Measurements from ENCODE around the gene PLAAT2. TPM values are rescaled to one million over a fixed set of nuclear protein-coding genes. Genes with fewer than 3 reads are reported as not detected.

The PLAAT2 gene
- total RNA-seq, 1 donor from 2014 or later, result not detected

GRCh38 chr11:63557570-63557969 lies 5.6 kb downstream of the PLAAT2 start:
- Mint-ChIP-seq H3K9me3 (no peaks in the 10 kb centered on the region), H3K4me3 (no peak overlapping the region), H3K27ac (no peak overlapping the region), H3K4me1 (peaks cover 19% of the 10 kb centered on the region), H3K27me3 (peaks cover 8% of the 10 kb centered on the region), H3K36me3 (ENCODE audit: low read depth) (no peaks in the 10 kb centered on the region)
- TF ChIP-seq, protein P1, sequence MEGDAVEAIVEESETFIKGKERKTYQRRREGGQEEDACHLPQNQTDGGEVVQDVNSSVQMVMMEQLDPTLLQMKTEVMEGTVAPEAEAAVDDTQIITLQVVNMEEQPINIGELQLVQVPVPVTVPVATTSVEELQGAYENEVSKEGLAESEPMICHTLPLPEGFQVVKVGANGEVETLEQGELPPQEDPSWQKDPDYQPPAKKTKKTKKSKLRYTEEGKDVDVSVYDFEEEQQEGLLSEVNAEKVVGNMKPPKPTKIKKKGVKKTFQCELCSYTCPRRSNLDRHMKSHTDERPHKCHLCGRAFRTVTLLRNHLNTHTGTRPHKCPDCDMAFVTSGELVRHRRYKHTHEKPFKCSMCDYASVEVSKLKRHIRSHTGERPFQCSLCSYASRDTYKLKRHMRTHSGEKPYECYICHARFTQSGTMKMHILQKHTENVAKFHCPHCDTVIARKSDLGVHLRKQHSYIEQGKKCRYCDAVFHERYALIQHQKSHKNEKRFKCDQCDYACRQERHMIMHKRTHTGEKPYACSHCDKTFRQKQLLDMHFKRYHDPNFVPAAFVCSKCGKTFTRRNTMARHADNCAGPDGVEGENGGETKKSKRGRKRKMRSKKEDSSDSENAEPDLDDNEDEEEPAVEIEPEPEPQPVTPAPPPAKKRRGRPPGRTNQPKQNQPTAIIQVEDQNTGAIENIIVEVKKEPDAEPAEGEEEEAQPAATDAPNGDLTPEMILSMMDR (IDR thresholded peaks at IDR 0.05), result no peak
- ATAC-seq (ENCODE audit: low read depth), result no peak
- POLR2A ChIA-PET, result no interaction called here
- no peak for DNase-seq
- intact Hi-C loops (cut with micrococcal nuclease), result loop anchor here (10.0 kb wide), 1 partner anchor 73 kb away; no protein-coding TSS in a partner anchor
- CTCF ChIA-PET, result no interaction called here

DNA sequence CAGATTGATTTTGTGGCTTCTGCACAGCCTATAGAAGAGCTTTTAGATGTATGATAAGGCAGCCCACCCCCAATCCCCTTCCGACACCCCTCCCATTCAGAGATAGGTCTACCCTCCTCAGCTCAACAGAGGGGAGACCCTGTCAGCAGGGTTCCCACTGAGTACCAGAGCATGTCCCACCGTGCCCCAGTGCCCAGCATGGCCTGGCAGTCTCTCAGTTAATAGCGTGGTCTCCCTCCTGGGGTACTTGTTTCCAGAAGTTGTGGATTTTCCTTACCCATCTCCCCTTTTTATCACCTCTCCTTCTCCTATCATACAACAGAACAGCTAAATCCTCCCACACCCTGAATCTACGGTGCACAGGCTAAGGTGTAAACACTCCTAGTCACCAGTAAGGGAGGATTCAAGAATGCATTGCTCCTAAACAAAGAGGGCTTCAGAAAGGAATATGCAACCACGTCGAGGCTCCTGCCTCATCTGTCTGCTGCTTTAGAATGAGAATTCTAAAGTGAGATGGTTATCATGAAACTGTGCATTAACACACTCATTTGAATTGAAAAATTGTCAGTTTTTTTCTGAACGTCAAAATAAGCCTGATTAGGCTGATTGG lies 6.7 kb downstream of the PLAAT2 start:
- TF ChIP-seq, protein P1 (IDR thresholded peaks at IDR 0.05), result no peak
- ChIA-PET CTCF (no interaction called here), POLR2A (no interaction called here)
- peaks cover 5% of the 10 kb centered on the region for H3K27me3 Mint-ChIP-seq
- H3K27ac Mint-ChIP-seq, result no peak overlapping the region
- no peaks in the 10 kb centered on the region for H3K9me3 Mint-ChIP-seq
- no peaks in the 10 kb centered on the region for H3K36me3 Mint-ChIP-seq (ENCODE audit: low read depth)
- DNase-seq (no peak), ATAC-seq (ENCODE audit: low read depth) (no peak)
- intact Hi-C loops (cut with micrococcal nuclease), result loop anchor here (10.0 kb wide), 1 partner anchor 72 kb away; no protein-coding TSS in a partner anchor
- peaks cover 24% of the 10 kb centered on the region for H3K4me1 Mint-ChIP-seq
- H3K4me3 Mint-ChIP-seq, result no peak overlapping the region

GRCh38 chr11:63554877-63555223 lies 8.3 kb downstream of the PLAAT2 start:
- DNase-seq, result peak; percentile 2
- Mint-ChIP-seq H3K27me3 (peaks cover 5% of the 10 kb centered on the region), H3K27ac (no peak overlapping the region), H3K4me1 (peaks cover 31% of the 10 kb centered on the region), H3K9me3 (no peaks in the 10 kb centered on the region), H3K36me3 (ENCODE audit: low read depth) (no peaks in the 10 kb centered on the region), H3K4me3 (no peak overlapping the region)
- intact Hi-C loops (cut with micrococcal nuclease), result loop anchor here (10.0 kb wide), 1 partner anchor 70 kb away; no protein-coding TSS in a partner anchor
- TF ChIP-seq, protein P1 (IDR thresholded peaks at IDR 0.05), result no peak
- ChIA-PET CTCF (no interaction called here), POLR2A (no interaction called here)
- no peak for ATAC-seq (ENCODE audit: low read depth)

- no peak overlapping the region for H3K27ac Mint-ChIP-seq
- intact Hi-C loops (cut with micrococcal nuclease), result loop anchor here (10.0 kb wide), 1 partner anchor 69 kb away; no protein-coding TSS in a partner anchor
- peaks cover 6% of the 10 kb centered on the region for H3K27me3 Mint-ChIP-seq
- H3K36me3 Mint-ChIP-seq (ENCODE audit: low read depth), result no peaks in the 10 kb centered on the region
- peaks cover 31% of the 10 kb centered on the region for H3K4me1 Mint-ChIP-seq
- DNase-seq (no peak), ATAC-seq (ENCODE audit: low read depth) (peak; percentile 82)
- ChIA-PET CTCF (interaction anchor here (0.6 kb wide), 1 partner anchor 48 kb away, joined by 3 read pairs; no protein-coding TSS in a partner anchor), POLR2A (interaction anchor here (0.7 to 1.2 kb wide), 2 partner anchors 14 to 691 kb away, joined by 3 to 8 read pairs; no protein-coding TSS in a partner anchor)
- peak overlapping the region; percentile 76 for H3K4me3 Mint-ChIP-seq
- TF ChIP-seq, protein P1 (IDR thresholded peaks at IDR 0.05), result no peak
- H3K9me3 Mint-ChIP-seq, result no peaks in the 10 kb centered on the region
Observed at GRCh38 chr11:63553759-63554158, 9.4 kb downstream of the PLAAT2 start.

DNA sequence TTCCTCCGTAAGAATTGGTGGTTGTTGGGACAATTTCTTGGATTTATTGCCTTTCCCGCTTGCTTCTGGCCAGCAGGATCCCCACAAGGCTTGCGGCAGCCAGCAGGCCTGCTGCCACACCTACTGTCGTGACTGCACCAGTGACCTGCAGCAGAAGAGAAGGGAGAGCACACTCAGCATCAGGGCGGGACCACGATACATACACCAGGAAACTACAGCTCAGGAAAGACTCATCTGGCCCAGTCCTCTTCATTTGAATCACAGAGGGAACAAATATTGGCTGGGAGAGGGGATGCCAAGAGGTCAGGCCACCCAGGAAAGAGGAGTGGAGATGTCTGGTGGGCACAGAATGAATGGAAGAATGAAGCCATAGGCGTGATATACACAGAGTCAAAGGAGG lies 10.3 kb downstream of the PLAAT2 start:
- intact Hi-C loops (cut with micrococcal nuclease), result loop anchor here (10.0 kb wide), 1 partner anchor 68 kb away; no protein-coding TSS in a partner anchor
- ATAC-seq (ENCODE audit: low read depth) (no peak), DNase-seq (no peak)
- peaks cover 31% of the 10 kb centered on the region for H3K4me1 Mint-ChIP-seq
- no peaks in the 10 kb centered on the region for H3K36me3 Mint-ChIP-seq (ENCODE audit: low read depth)
- H3K27me3 Mint-ChIP-seq, result peaks cover 6% of the 10 kb centered on the region
- CTCF ChIA-PET, result no interaction called here
- H3K27ac Mint-ChIP-seq, result no peak overlapping the region
- no peaks in the 10 kb centered on the region for H3K9me3 Mint-ChIP-seq
- POLR2A ChIA-PET, result interaction anchor here (1.2 kb wide), 1 partner anchor 15 kb away, joined by 8 read pairs; no protein-coding TSS in a partner anchor
- H3K4me3 Mint-ChIP-seq, result no peak overlapping the region
- TF ChIP-seq, protein P1 (IDR thresholded peaks at IDR 0.05), result no peak

Data from activated B cell treated with CpG ODN at 0.5 μM for 24 hours (primary cell).